ENCODE data around the gene CNR1.

The CNR1 gene

DNA sequence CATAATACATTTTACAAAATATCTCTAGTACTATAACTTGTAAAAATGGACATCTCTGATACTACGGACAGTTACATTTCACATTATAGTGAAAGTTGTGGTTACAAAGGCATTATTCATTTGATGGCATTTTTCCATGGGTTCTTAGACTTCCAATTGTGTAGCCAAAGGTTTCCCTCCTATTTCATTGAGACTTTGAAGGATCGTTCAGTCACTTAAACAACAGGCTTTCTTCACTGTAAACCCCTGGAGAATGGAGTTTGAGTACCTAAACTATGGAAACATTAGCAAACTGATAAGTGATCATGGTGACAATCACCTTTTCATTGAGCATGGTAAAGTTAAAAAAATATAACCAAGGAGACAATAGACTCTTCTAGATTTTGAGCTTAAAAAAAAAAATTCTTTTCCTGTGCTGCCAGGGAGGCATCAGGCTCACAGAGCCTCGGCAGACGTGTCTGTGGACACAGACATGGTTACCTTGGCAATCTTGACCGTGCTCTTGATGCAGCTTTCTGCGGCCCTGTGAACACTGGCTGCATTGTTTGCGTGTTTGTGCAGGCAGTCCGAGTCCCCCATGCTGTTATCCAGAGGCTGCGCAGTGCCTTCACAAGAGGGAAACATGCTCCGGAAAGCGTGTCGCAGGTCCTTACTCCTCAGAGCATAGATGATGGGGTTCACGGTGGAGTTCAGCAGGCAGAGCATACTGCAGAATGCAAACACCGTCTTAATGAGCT lies 22.6 kb downstream of the CNR1 start:
- DNase-seq: no peak

GRCh38 chr6:88142297-88142668 lies 23.9 kb downstream of the CNR1 start:
- DNase-seq: no peak

- no peak for DNase-seq
These were observed 24.4 kb downstream of the CNR1 start for GRCh38 chr6:88141561-88142296.

DNA sequence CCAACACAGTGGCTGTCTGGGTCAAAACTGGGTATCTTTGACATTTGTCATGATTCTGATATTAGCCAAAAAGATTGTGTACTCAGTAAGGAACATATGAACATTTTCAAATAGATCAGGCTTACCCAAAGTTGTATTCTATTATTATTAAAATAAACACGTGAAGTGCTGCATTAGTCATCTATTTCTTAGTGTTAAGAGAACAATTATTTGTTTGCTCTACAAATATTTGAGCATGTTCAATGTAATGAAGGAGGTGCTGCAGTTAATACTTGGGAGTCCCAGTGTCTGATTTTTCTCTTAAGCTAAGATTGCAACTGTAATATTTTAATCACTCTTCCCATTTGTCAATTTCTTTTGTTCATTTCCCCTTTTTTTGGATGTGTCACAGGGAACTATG lies 28.2 kb downstream of the CNR1 start:
- no peak for DNase-seq

DNA sequence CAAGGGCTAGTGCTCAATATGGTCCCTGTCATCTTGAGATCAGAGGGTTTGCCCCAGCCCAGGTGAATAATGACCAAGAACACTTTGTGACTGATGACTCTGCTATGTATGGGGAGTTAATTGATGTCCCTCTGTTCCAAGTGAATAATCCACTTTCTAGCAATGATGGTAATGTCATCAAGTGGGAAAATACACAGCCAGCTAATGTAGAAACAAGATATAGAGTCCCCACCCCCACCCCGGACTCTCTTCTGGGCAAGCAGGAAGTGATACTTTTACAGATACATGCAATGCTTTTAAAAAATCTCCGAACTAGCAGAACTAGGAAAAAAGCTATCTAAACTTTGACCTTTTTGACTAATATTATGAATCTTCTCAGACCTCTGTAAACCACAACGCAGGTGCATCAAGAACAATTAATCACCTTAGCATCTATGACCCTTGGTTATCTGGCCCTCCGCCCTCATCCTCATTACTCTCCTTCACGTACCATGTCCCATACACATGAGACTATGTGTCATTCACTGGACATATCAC lies 30.5 kb downstream of the CNR1 start:
- DNase-seq: no peak

- DNase-seq: no peak
These were observed 31.6 kb downstream of the CNR1 start for GRCh38 chr6:88134575-88134974.

DNA sequence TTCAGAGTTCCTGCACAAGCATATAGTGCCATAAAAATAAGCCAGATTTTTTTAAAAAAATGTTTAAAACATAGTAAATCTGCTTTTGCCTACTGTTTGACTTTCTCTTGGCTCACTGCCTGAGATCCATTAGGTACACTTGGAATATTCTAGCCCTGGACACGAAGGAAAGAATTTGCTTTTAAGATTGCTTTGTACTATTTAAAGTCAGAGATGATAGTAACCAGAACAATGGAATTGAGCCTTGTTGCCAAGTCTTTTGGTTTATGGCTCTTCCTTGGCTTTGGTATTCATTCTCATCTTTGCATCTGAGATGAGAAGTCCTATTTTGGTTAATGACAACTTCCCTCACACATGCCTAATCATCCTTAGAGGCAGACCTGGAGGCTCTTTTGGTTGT lies 32.4 kb downstream of the CNR1 start:
- no peak for DNase-seq

GRCh38 chr6:88124925-88125557 lies 41.1 kb downstream of the CNR1 start:
- DNase-seq: no peak

DNA sequence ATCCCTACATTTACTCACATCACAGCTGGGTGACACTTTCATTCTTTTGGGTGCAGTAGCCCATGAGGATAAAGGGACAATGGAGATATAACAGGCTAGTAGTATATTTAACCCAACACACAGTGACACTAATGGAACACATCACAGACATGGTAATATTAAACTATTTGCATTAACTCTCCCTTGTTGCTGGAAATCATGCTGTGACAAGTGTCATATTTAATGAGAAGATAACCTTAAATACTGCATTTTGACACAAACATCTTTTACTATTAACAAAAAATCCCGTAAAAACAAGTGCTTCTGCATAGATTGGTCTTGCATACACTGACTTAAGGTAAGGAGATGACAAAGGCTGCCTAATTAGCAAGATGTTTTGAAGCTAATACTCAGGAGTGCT lies 45.5 kb downstream of the CNR1 start:
- no peak for DNase-seq

GRCh38 chr6:88119769-88120168 lies 46.4 kb downstream of the CNR1 start:
- no peak for DNase-seq

GRCh38 chr6:88116276-88116675 lies 49.9 kb downstream of the CNR1 start:
- no peak for DNase-seq

DNA sequence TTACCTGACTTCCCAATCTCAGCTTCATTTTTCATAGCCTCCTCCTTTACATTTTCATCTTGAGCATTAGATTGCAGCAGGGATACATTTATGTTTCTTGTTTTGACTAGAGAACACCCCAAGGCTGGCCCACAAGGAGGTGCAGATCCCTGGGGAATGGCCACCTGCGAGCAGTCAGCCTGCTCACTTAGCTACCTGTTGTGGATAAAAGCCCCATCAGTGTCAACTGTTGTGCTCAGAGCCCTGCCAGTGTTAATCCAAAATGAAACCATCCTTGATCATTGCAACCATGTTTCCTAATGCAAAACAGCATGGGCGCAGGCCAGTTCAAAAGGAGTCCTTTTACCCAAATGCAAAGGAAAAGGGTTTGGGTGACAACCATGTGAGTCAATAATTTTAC lies 50.8 kb downstream of the CNR1 start:
- no peak for DNase-seq

DNA sequence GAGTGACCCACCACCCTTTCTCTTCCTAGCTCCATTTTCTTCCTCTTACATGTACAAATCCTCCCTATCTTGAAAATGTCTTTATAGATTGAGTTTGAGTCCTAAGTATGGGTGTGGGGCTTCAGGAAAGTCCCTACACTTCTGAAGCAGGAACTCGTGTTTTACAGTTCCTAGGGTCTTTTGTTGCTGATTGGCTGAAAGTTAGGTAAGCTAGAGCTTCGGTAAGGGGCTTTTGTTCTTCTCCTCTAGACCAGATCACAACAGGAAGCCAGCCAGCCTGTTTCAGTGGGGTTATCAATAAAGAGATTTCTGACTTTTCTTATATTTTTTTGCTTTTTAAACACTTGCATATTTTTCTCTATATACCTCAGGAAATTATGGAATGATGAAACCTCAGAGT lies 51.3 kb downstream of the CNR1 start:
- DNase-seq: no peak

GRCh38 chr6:88111991-88112390 lies 54.2 kb downstream of the CNR1 start:
- no peak for DNase-seq

- DNase-seq: no peak
These were observed 58.9 kb downstream of the CNR1 start for GRCh38 chr6:88107241-88107640.

GRCh38 chr6:88105741-88106340 lies 60.3 kb downstream of the CNR1 start:
- DNase-seq: no peak
